AG09319 (cell line): Measurements from ENCODE around the gene TMSB4X.
A peak's percentile ranks its signal among the peaks of the same experiment; 100 is the strongest.

Experiments
- DNase-seq: peaks from one replicate; pipeline ENCODE4 v3.0.0-alpha.2; 2010; ENCODE audit warnings: low read depth; ENCODE audit errors: extremely low read depth
- CTCF ChIP-seq: IDR thresholded peaks from 2 replicates; pipeline ENCODE4 v1.5.1; 2011; ENCODE audit warnings: low read depth, mild to moderate bottlenecking, inconsistent platforms, low read length, moderate library complexity

TMSB4X gene

GRCh38 chrX:12945494-12945893 lies 29.4 kb upstream of the TMSB4X start:
- TF ChIP-seq CTCF = no peak

DNA sequence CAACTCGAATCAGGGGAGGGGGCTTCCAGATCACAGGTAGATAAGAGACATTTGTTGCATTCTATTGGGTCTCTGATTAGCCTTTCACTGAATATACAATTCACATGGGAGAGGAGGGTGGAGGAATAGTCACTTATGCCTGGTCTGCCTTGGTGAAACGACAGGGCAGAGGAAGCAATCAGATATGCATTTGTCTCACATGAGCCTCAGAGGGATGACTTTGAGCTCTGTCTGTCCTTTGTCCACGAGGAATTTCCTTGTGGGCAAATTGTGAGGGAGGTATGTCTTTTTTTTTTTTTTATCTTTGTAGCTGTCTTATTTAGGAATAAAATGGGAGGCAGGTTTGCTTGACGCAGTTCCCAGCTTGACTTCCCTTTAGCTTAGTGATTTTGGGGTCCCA lies 28.5 kb upstream of the TMSB4X start:
- TF ChIP-seq CTCF = no peak
- DNase-seq = no peak

More at GRCh38 chrX:12945494-12945893, 29.4 kb upstream of the TMSB4X start:
- no peak for DNase-seq

GRCh38 chrX:12946838-12947544 lies 27.9 kb upstream of the TMSB4X start:
- peak; percentile 94 for TF ChIP-seq CTCF
- DNase-seq = peak; percentile 47

- no peak for DNase-seq
- TF ChIP-seq CTCF = no peak
Observed at GRCh38 chrX:12947545-12948235, 27.2 kb upstream of the TMSB4X start.

DNA sequence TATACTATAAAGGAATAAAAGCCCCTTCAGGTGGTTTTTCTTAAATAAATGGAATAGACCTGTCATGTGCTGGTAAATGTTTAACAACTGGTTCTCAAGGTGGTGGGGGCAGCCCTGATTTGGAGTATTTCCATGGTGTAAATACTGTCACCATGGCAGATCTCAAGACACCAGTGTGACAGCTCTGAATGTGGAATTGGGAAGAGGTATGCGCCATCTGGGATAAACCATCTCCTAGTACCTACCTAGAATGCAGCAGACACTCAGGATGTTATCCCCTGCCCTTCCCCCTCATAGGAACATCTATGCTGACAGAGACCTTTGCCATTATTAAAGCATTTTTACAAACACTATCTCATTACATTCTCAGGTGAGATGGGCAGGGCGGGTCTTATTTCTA lies 26.4 kb upstream of the TMSB4X start:
- no peak for DNase-seq
- TF ChIP-seq CTCF = no peak

- DNase-seq = no peak
- no peak for TF ChIP-seq CTCF
Observed at GRCh38 chrX:12949205-12949926, 25.5 kb upstream of the TMSB4X start.
